GM18868 (cell line): ENCODE measurements around the gene PCDHGA10.
"Not testable (repeated sequence)": the region's sequence is repeated elsewhere in the genome, so short reads cannot be mapped to it uniquely, and the experiment has no call there.

Source experiments
- ATAC-seq: cut with Tn5 transposase; IDR thresholded peaks from one replicate; pipeline ENCODE4 v1.9.1; 2021; ENCODE audit warnings: mild to moderate bottlenecking, moderate library complexity; ENCODE audit not compliant: unreplicated experiment

The PCDHGA10 gene

DNA sequence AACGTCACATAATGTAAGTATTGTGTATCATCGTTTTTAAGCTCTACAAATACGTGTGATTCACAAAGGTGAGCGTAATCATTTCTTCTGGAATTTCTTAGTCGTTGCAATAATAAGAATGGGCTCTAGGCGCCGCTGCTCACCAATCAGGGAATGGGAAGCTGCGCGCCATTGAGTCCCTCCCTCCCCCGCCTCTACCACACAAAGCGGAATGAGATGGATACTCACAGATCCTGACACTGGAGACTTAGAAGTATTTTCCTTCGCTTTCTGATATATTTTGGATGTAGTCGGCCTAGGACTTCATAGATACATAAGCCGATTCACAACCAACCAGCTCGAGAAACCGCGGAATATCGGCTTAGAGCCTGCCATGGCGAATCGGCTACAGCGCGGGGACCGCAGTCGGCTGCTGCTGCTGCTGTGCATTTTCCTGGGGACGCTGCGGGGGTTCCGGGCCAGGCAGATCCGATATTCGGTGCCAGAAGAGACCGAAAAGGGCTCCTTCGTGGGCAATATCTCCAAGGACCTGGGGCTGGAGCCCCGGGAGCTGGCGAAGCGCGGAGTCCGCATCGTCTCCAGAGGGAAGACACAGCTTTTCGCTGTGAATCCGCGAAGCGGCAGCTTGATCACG lies 8.2 kb downstream of the PCDHGA10 start, which contains the start of gene PCDHGA11:
PCDHGA11 (plus strand) TSS at position 197 of the 634 bp plus-strand sequence; CDS start at position 374, 177 bp downstream.
- peak; percentile 65 for ATAC-seq

DNA sequence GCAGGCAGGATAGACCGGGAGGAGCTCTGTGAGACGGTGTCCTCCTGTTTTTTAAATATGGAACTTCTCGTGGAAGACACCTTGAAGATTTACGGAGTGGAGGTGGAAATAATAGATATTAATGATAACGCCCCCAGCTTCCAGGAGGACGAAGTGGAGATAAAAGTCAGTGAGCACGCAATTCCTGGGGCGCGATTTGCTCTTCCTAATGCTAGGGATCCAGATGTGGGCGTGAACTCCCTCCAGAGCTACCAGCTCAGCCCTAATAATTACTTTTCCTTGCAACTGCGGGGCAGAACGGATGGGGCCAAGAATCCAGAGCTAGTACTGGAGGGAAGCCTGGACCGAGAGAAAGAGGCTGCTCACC lies 8.7 kb downstream of the PCDHGA10 start:
- ATAC-seq = no peak

DNA sequence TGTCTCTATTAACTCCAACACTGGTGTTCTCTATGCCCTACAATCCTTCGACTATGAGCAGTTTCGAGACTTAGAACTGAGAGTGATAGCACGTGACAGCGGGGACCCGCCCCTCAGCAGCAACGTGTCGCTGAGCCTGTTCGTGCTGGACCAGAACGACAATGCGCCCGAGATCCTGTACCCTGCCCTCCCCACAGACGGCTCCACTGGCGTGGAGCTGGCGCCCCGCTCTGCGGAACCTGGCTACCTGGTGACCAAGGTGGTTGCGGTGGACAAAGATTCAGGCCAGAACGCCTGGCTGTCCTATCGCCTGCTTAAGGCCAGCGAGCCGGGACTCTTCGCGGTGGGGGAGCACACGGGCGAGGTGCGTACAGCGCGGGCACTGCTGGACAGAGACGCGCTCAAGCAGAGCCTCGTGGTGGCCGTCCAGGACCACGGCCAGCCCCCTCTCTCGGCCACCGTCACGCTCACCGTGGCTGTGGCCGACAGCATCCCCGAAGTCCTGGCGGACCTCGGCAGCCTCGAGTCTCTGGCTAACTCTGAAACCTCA lies 10.0 kb downstream of the PCDHGA10 start:
- no peak for ATAC-seq

DNA sequence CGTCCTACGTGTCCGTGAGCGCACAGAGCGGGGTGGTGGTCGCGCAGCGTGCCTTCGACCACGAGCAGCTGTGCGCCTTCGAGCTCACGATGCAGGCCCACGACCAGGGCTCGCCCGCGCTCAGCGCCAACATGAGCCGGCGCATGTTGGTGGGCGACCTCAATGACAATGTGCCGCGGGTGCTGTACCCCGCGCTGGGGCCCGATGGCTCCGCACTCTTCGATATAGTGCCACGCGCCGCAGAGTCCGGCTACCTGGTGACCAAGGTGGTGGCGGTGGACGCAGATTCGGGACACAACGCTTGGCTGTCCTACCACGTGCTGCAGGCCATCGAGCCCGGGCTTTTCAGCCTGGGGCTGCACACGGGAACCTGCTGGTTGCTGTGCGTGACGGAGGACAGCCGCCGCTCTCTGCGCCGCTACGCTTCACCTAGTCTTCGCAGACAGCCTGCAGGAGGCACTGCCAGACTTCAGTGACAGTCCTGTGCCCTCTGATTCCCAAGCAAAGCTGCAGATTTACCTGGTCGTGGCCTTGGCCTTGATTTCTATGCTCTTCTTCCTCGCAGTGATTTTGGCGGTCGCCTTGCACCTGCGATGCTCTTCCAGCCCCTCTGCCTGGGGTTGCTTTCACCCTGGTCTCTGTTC lies 15.1 kb downstream of the PCDHGA10 start:
- no peak for ATAC-seq

DNA sequence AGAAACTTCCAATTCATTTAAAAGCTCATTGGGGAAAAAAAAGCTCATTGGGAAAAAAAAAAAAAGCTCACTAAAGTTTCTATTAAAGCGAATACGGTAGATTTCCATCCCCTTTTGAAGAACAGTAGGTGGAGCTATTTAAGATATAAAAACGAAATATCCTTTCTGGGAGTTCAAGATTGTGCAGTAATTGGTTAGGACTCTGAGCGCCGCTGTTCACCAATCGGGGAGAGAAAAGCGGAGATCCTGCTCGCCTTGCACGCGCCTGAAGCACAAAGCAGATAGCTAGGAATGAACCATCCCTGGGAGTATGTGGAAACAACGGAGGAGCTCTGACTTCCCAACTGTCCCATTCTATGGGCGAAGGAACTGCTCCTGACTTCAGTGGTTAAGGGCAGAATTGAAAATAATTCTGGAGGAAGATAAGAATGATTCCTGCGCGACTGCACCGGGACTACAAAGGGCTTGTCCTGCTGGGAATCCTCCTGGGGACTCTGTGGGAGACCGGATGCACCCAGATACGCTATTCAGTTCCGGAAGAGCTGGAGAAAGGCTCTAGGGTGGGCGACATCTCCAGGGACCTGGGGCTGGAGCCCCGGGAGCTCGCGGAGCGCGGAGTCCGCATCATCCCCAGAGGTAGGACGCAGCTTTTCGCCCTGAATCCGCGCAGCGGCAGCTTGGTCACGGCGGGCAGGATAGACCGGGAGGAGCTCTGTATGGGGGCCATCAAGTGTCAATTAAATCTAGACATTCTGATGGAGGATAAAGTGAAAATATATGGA lies 17.7 kb downstream of the PCDHGA10 start, which contains the start of gene PCDHGA12:
PCDHGA12 (plus strand) TSS at position 176 of the 782 bp plus-strand sequence; CDS start at position 429, 253 bp downstream.
- peak; percentile 89 for ATAC-seq

DNA sequence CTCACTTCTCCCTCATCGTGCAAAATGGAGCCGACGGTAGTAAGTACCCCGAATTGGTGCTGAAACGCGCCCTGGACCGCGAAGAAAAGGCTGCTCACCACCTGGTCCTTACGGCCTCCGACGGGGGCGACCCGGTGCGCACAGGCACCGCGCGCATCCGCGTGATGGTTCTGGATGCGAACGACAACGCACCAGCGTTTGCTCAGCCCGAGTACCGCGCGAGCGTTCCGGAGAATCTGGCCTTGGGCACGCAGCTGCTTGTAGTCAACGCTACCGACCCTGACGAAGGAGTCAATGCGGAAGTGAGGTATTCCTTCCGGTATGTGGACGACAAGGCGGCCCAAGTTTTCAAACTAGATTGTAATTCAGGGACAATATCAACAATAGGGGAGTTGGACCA lies 18.5 kb downstream of the PCDHGA10 start:
- ATAC-seq = peak; percentile 56

DNA sequence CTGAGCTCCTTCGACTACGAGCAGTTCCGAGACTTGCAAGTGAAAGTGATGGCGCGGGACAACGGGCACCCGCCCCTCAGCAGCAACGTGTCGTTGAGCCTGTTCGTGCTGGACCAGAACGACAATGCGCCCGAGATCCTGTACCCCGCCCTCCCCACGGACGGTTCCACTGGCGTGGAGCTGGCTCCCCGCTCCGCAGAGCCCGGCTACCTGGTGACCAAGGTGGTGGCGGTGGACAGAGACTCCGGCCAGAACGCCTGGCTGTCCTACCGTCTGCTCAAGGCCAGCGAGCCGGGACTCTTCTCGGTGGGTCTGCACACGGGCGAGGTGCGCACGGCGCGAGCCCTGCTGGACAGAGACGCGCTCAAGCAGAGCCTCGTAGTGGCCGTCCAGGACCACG lies 19.5 kb downstream of the PCDHGA10 start:
- not testable (repeated sequence) for ATAC-seq

DNA sequence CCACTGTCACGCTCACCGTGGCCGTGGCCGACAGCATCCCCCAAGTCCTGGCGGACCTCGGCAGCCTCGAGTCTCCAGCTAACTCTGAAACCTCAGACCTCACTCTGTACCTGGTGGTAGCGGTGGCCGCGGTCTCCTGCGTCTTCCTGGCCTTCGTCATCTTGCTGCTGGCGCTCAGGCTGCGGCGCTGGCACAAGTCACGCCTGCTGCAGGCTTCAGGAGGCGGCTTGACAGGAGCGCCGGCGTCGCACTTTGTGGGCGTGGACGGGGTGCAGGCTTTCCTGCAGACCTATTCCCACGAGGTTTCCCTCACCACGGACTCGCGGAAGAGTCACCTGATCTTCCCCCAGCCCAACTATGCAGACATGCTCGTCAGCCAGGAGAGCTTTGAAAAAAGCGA lies 19.9 kb downstream of the PCDHGA10 start:
- ATAC-seq = not testable (repeated sequence)

DNA sequence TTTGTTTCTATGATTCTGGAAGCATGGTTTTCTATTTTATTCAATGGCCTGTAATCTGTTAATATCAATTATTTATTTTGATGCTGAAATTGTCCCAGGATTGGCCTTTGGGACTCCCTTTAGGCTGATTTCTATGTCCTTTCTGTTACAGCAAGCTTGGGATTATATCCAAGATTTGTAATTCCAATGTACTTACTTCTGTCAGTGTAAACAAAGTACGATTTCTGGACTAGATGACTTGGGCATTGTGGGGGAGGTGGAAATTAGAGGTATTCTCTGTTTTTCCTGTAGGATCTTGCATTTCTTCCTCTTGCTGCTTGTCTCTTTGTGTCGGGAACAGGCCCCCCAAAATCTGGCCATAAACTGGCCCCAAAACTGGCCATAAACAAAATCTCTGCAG lies 21.2 kb downstream of the PCDHGA10 start:
- no peak for ATAC-seq

DNA sequence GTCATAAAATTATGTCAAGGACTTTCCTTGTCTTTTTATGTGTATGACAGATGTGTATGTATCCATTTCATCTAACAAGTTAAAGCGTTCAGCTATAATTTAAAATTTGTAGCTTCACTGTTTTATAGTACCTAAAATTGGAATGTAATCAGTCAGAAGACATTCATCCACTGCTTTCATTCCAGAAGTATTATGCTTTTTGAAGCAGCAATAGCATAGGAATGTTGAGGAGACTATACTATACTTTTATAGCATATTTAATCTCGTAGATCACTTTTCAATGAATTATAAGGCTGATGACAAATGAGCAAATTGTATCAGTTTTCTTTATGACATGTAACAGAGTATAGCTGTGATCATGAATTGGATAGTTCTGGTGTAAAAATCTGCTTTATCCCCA lies 24.4 kb downstream of the PCDHGA10 start:
- no peak for ATAC-seq

DNA sequence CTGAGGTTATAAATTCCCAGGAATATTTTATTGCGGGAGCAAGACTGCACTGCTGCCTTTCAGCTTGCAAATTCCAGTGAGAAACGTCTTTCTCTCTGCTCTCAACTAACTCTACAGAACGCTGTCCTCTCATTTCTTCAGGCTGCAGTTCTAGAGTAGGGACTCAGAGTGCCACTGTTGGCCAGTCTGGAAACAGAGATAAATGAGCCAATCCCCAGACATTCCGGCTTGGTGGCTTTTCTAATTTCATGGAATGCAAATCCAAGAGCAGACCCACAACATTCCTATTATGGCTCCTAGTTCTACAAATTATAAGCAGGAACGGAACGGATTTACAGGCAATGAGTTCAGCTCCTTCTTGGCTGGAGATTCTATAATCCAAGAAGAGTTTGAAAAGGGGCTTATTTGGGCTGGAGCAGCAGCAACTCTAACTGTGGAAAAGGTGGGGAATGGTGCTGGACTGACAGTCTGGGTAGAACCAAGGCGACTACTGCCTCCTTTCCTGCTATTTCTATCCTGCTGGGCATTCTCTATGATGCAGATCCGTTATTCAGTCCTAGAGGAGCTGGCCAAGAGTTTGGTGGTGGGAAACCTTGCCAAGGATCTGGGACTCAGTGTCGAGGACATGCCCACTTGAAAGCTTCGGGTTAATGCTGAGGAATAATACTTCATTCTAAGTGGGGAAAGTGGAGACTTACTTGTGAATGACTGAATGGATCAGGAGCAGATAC lies 26.8 kb downstream of the PCDHGA10 start:
- ATAC-seq = no peak

DNA sequence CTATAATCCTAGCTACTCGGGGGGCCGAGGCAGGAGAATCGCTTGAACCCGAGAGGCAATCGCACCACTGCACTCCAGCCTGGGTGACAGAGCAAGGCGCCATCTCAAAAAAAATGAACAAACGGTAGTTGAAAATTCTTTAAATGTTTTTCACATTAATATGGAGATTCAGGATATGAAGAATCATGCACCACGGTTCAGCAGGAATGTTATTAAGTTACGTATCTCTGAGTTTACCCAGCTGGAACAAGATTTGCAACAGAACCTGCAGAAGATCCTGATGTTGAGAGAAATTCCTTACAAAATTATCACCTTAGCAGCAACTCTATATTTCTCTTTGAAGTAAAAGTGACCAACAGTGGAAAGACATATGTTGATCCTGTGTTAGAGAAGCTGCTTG lies 27.6 kb downstream of the PCDHGA10 start:
- no peak for ATAC-seq

DNA sequence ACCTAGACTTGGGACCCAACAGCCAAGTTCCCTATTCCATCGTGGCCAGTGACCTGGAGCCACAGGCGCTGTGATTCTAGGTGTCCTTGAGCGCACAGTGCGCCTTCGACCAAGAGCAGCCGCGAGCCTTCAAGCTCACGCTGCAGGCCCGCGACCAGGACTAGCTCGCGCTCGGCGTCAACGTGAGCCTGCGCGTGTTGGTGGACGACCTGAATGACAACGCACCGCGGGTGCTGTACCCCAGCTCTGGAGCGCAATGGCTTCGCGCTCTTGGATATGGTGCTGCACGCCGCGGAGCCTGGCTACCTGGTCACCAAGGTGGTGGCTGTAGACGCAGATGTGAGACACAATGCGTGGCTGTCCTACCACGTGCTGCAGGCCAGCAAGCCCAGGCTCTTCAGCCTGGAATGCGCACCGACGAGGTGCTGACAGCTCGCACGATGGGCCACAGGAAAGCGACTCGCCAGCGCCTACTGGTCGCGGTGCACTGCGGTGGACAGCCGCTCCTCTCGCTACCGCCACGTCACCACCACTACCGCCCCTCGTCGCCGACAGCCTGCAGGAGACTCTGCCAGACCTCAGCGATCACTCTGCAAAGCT lies 28.9 kb downstream of the PCDHGA10 start:
- ATAC-seq = no peak

DNA sequence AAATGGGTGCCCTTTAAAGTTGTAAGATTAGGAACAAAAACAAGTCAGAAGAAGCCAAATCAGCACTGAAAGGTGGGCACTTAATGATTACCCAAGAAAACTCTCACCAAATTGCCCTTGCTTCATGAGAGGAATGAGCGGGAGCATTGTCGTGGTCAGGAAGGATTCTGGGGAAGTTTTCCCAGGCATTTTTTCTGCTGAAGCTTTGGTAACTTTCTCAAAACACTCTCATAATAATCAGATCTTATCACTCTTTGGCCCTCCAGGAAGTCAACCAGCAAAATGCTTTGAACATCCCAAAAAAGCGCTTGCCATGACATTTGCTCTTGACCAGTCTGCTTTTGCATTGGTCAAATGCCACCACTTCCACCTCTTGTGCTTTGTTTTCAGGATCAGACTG lies 52.6 kb downstream of the PCDHGA10 start:
- ATAC-seq = no peak
